CD4-positive, alpha-beta T cell treated with Interleukin-12 subunit alpha and Interleukin-12 subunit beta, for 1 hour (primary cell): Measurements from ENCODE around the gene DNMT3L.
A peak's percentile ranks its signal among the peaks of the same experiment; 100 is the strongest.
"Not testable (repeated sequence)": the region's sequence is repeated elsewhere in the genome, so short reads cannot be mapped to it uniquely, and the experiment has no call there.

Experiments
- DNase-seq: peaks from one replicate; pipeline ENCODE4 v3.0.0-alpha.2; 2020

DNMT3L gene

GRCh38 chr21:44294391-44295162 lies 32.9 kb upstream of the DNMT3L start:
- DNase-seq: no peak

- DNase-seq: peak; percentile 67
Measured at GRCh38 chr21:44293551-44294231, 32.0 kb upstream of the DNMT3L start.

GRCh38 chr21:44292812-44293195 lies 31.1 kb upstream of the DNMT3L start:
- no peak for DNase-seq

DNA sequence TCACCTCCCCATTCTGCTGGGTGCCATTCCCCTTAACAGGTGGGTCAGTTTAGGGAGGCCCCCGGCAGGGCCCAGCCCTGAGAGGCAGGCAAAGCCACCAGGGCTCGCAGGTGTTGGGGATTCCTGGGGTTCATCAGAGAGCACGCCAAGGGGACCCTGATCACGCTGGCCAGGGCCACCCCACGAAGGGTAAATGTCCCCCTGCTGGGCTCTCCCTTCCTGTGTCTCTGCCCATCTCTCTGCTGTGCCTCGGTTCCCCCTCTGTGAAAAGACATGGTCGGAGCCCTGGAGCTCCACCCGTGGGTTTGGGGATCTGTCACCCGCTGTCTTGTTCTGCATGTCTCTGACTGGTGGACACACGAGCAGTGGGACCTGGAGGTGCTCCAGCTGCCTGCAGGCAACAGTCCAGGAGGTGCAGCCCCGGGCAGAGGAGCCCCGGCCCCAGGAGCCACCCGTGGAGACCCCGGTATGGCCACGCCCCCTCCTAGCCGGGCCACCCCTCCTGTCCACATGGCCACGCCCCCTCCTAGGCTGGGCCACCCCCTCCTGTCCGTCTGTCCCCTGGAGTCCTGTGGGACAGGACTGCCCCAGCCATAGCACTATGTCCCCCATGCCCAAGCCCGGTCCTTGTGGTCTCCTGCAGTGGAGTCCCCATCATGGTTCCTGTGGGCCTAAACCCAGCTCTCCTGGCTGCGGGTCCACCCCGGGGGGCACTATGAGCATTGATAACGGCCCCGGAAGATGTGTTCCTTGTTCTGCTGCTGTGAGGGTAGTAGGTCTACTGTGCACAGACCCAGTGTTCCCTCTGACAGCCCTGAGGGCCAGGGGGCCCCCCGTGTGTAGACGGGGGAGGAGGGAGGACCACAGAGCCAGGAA lies 30.5 kb upstream of the DNMT3L start:
- no peak for DNase-seq

- no peak for DNase-seq
Measured at GRCh38 chr21:44291078-44291935, 29.6 kb upstream of the DNMT3L start.

DNA sequence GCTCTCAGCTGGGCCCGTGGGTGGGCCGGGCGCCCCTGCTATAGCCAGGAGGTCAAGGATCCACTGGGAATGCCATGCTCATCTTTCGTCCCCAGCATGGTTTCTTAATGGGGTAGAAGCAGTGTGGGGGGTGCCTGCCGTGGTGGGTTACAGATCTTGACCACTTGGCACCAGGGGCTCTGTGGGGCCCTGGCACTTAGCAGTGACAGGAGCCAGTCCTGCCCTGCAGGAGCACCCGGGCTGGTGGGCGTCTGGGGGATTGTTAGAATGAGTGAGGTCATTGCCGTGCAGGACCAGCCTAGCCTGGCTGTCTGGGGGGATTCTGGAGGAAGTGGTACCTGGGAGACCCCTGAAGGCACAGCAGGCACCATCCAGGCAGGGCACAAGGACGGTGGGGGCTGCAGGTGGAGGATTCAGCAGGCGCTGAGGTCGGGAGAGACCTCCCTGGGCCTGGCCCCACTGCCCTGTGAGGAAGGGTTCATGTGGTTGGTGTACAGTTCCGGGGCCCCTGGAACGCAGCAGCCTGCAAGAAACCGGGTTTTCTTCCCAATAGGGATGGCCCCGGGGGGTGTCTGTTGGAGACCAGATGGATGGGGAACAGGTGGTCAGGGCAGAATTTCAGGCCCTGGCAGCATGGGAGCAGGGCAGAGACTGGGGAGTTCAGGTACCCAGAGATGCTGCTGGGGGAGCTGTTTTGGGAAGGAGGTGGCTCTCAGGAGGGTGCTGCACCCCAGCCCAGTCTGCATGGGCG lies 28.8 kb upstream of the DNMT3L start:
- no peak for DNase-seq

- DNase-seq: no peak
Measured at GRCh38 chr21:44289381-44290010, 27.8 kb upstream of the DNMT3L start.

- no peak for DNase-seq
Measured at GRCh38 chr21:44288251-44289110, 26.8 kb upstream of the DNMT3L start.

- DNase-seq: no peak
Measured at GRCh38 chr21:44286716-44287632, 25.3 kb upstream of the DNMT3L start.

GRCh38 chr21:44286086-44286715 lies 24.5 kb upstream of the DNMT3L start:
- DNase-seq: no peak

DNA sequence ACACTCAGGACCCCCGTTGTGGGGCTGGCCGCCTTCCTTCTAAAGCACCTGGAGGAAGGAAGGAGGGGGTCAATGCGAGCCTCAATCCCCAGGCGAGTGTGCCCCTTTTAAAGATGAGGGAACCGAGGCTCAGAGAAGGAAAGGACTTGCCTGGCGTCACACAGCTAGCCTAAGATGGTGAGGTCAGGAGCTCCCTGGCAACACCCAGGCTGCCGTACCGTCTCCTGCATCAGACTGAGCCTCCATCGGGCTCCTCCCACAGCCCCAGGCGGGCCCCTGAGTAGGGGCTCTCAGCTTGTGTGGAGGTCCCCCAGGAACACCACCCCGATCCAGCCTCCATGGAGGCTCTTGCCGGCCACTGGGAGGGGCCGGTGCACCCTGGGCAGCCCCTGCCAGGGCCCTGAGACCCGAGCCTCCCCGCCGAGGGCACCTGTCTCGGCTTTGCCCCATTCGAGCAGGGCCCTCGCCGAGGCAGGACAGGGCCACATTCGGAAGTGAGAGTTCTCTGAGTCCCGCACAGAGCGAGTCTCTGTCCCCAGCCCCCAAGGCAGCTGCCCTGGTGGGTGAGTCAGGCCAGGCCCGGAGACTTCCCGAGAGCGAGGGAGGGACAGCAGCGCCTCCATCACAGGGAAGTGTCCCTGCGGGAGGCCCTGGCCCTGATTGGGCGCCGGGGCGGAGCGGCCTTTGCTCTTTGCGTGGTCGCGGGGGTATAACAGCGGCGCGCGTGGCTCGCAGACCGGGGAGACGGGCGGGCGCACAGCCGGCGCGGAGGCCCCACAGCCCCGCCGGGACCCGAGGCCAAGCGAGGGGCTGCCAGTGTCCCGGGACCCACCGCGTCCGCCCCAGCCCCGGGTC lies 23.7 kb upstream of the DNMT3L start, which contains the start of gene AIRE:
TSS of gene AIRE (plus strand) at position 739 of the 855 bp plus-strand sequence. CDS start 131 bp downstream, outside the sequence.
- DNase-seq: no peak

GRCh38 chr21:44283948-44284347 lies 22.3 kb upstream of the DNMT3L start:
- DNase-seq: no peak

GRCh38 chr21:44283211-44283785 lies 21.6 kb upstream of the DNMT3L start:
- DNase-seq: not testable (repeated sequence)

DNA sequence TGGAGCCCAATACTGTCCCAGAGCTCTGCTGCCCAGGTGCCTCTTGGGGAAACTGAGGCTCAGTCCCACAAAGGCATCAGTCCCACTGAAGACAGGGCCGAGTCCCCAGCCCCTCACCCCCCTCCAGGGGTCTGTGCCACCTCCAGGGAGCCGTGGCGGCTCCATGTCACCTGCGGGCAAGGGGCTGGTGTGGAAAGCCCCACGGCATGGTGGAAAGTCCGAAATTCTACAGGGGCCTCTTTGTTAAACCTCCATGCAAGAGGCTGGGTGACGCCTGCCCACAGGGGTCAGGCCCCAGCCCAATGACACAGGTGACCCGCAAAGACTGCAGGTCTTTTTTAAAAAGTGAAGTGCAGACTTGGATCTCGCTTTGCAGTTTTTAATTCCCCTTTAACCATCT lies 20.7 kb upstream of the DNMT3L start:
- no peak for DNase-seq

- no peak for DNase-seq
Measured at GRCh38 chr21:44281801-44282200, 20.1 kb upstream of the DNMT3L start.

GRCh38 chr21:44279354-44280260 lies 17.9 kb upstream of the DNMT3L start:
- DNase-seq: no peak
